K562 (cell line): ENCODE results near the gene FANCD2. TPM values are rescaled to one million over a fixed set of nuclear protein-coding genes. Genes with fewer than 3 reads are reported as not detected.

ENCODE experiments used
- HOXB6 ChIP-seq: fragments of 250-450 bp; sonication (Bioruptor Pico); IDR thresholded peaks from 2 replicates; pipeline ENCODE4 v1.5.1; 2022; ENCODE audit warnings: mild to moderate bottlenecking, borderline replicate concordance
- MECOM ChIP-seq: fragments of 250-450 bp; sonication (Bioruptor Pico); IDR thresholded peaks from 2 replicates; pipeline ENCODE4 v1.8.0; 2022; ENCODE audit warnings: inconsistent platforms
- RBM25 ChIP-seq: fragments of 200-400 bp; formaldehyde crosslinking; IDR thresholded peaks from 2 replicates; pipeline ENCODE4 v1.6.1; 2018; ENCODE audit warnings: low read length, low read depth, moderate library complexity; ENCODE audit not compliant: severe bottlenecking
- TAF9B ChIP-seq: fragments of 450-650 bp; IDR thresholded peaks from 2 replicates; pipeline ENCODE4 v1.6.1; 2018; ENCODE audit warnings: mild to moderate bottlenecking; ENCODE audit not compliant: partially characterized antibody
- ZNF124 ChIP-seq: sonication (generic); formaldehyde crosslinking; IDR thresholded peaks from 2 replicates; pipeline ENCODE4 v1.8.1; 2022; ENCODE audit warnings: missing genetic modification reagents
- ZNF263 ChIP-seq: sonication (generic); formaldehyde crosslinking; IDR thresholded peaks from 2 replicates; pipeline ENCODE4 v1.8.0; 2022; ENCODE audit warnings: mild to moderate bottlenecking, missing genetic modification reagents, borderline replicate concordance
- ZNF551 ChIP-seq: fragments of 250-450 bp; sonication (Bioruptor Pico); IDR thresholded peaks from 2 replicates; pipeline ENCODE4 v1.5.0; 2021; ENCODE audit warnings: mild to moderate bottlenecking, moderate library complexity
- ZNF75A ChIP-seq: fragments of 450-650 bp; formaldehyde crosslinking; IDR thresholded peaks from 2 replicates; pipeline ENCODE4 v1.4.0; 2020; ENCODE audit warnings: mild to moderate bottlenecking
- polyA plus RNA-seq, 8 experiments: library from polyadenylated mRNA; depleted of rRNA in 4 of 8; stranded (reverse) in 5 of 8; unstranded in 3 of 8; fragments of >200 nt; fragmentation: Nextera tagmentation in 2 of 8; fragmentation: Illumina TruSeq in 1 of 8; extraction: Ambion mirVana in 2 of 8; extraction: Trizol in 1 of 8; gene quantifications; 2 replicates each; pipeline versions ENCODE4 v1.2.1 to v1.2.3, GENCODE V29; 2011 to 2014; ENCODE audit warnings: inconsistent platforms in 1 of 8, missing spikeins in 1 of 8
- total RNA-seq, 7 experiments: library from RNA; depleted of rRNA in 6 of 7; stranded (reverse); fragments of >200 nt in 6 of 7; fragmentation: Illumina TruSeq in 2 of 7; extraction: Trizol in 2 of 7; gene quantifications; 2 replicates each; pipeline versions ENCODE4 v1.2.1 to v1.2.3, GENCODE V29; 2011 to 2021; ENCODE audit warnings: low replicate concordance in 1 of 7
- TF ChIP-seq, protein P1 (sequence below): fragments of 200-600 bp; sonication (generic); IDR thresholded peaks from one replicate; pipeline ENCODE4 v1.6.1; 2012; ENCODE audit warnings: mild to moderate bottlenecking, low read depth, low read length, inconsistent platforms
- TF ChIP-seq, protein P2 (sequence below): fragments of 450-650 bp; formaldehyde crosslinking; IDR thresholded peaks from 2 replicates; pipeline ENCODE4 v1.4.0; 2022; ENCODE audit warnings: missing genetic modification characterization
- TF ChIP-seq, protein P3 (sequence below): fragments of 250-450 bp; sonication (Bioruptor Pico); IDR thresholded peaks from 2 replicates; pipeline ENCODE4 v1.5.0; 2021; ENCODE audit warnings: mild to moderate bottlenecking, borderline replicate concordance

Gene FANCD2
- total and polyA plus RNA-seq, 9 of the 15 experiments (the other 6 are each of a cell fraction or from before 2014, with no cell fraction given), result 59.4 to 137 (median 96.1) TPM

DNA sequence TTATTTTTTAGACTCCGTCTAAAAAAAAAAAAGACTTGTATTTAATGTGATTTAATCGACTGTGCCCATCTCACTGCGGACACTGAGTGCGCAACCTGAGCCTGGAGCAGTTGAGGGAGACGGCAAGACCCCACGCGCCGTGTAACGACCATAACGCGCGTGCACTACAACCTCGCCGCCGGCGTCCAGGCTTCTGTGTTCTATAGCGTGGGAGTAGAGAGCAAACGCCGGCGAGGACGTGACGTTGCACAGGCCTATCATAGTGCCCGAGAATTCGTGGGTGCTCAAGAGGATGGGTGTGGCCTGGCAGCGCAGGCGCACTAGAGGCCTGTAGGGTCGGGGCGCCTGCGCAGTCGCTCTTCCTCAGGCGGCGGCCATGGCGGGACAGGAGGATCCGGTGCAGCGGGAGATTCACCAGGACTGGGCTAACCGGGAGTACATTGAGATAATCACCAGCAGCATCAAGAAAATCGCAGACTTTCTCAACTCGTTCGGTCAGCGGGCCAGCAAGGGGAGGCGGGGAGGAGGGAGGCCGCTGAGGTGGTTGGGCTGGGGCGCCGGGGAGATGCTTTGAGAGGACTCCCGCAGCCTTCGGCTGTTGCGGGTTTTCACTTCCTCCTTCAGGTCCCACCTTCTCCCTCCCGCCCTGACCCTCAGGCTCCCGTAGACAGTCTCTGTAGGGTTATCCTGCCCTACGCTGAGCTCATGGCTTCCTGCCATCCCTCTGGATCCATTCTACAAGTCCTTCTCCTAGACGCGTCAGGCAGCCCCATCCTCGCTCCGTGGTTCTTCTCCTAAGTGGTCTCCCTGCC, 89.3 kb downstream of the FANCD2 start, which contains the start of gene BRK1 (continued):
- TF ChIP-seq, protein P1, sequence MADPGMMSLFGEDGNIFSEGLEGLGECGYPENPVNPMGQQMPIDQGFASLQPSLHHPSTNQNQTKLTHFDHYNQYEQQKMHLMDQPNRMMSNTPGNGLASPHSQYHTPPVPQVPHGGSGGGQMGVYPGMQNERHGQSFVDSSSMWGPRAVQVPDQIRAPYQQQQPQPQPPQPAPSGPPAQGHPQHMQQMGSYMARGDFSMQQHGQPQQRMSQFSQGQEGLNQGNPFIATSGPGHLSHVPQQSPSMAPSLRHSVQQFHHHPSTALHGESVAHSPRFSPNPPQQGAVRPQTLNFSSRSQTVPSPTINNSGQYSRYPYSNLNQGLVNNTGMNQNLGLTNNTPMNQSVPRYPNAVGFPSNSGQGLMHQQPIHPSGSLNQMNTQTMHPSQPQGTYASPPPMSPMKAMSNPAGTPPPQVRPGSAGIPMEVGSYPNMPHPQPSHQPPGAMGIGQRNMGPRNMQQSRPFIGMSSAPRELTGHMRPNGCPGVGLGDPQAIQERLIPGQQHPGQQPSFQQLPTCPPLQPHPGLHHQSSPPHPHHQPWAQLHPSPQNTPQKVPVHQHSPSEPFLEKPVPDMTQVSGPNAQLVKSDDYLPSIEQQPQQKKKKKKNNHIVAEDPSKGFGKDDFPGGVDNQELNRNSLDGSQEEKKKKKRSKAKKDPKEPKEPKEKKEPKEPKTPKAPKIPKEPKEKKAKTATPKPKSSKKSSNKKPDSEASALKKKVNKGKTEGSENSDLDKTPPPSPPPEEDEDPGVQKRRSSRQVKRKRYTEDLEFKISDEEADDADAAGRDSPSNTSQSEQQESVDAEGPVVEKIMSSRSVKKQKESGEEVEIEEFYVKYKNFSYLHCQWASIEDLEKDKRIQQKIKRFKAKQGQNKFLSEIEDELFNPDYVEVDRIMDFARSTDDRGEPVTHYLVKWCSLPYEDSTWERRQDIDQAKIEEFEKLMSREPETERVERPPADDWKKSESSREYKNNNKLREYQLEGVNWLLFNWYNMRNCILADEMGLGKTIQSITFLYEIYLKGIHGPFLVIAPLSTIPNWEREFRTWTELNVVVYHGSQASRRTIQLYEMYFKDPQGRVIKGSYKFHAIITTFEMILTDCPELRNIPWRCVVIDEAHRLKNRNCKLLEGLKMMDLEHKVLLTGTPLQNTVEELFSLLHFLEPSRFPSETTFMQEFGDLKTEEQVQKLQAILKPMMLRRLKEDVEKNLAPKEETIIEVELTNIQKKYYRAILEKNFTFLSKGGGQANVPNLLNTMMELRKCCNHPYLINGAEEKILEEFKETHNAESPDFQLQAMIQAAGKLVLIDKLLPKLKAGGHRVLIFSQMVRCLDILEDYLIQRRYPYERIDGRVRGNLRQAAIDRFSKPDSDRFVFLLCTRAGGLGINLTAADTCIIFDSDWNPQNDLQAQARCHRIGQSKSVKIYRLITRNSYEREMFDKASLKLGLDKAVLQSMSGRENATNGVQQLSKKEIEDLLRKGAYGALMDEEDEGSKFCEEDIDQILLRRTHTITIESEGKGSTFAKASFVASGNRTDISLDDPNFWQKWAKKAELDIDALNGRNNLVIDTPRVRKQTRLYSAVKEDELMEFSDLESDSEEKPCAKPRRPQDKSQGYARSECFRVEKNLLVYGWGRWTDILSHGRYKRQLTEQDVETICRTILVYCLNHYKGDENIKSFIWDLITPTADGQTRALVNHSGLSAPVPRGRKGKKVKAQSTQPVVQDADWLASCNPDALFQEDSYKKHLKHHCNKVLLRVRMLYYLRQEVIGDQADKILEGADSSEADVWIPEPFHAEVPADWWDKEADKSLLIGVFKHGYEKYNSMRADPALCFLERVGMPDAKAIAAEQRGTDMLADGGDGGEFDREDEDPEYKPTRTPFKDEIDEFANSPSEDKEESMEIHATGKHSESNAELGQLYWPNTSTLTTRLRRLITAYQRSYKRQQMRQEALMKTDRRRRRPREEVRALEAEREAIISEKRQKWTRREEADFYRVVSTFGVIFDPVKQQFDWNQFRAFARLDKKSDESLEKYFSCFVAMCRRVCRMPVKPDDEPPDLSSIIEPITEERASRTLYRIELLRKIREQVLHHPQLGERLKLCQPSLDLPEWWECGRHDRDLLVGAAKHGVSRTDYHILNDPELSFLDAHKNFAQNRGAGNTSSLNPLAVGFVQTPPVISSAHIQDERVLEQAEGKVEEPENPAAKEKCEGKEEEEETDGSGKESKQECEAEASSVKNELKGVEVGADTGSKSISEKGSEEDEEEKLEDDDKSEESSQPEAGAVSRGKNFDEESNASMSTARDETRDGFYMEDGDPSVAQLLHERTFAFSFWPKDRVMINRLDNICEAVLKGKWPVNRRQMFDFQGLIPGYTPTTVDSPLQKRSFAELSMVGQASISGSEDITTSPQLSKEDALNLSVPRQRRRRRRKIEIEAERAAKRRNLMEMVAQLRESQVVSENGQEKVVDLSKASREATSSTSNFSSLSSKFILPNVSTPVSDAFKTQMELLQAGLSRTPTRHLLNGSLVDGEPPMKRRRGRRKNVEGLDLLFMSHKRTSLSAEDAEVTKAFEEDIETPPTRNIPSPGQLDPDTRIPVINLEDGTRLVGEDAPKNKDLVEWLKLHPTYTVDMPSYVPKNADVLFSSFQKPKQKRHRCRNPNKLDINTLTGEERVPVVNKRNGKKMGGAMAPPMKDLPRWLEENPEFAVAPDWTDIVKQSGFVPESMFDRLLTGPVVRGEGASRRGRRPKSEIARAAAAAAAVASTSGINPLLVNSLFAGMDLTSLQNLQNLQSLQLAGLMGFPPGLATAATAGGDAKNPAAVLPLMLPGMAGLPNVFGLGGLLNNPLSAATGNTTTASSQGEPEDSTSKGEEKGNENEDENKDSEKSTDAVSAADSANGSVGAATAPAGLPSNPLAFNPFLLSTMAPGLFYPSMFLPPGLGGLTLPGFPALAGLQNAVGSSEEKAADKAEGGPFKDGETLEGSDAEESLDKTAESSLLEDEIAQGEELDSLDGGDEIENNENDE, result no peak
- TF ChIP-seq, protein P2, sequence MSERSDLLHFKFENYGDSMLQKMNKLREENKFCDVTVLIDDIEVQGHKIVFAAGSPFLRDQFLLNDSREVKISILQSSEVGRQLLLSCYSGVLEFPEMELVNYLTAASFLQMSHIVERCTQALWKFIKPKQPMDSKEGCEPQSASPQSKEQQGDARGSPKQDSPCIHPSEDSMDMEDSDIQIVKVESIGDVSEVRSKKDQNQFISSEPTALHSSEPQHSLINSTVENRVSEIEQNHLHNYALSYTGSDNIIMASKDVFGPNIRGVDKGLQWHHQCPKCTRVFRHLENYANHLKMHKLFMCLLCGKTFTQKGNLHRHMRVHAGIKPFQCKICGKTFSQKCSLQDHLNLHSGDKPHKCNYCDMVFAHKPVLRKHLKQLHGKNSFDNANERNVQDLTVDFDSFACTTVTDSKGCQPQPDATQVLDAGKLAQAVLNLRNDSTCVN (CRISPR knock-in tag), result no peak
- TF ChIP-seq ZNF263 (CRISPR knock-in tag) (no peak; the same call in 1 of the 2 replicates), ZNF75A (CRISPR knock-in tag) (no peak), TAF9B (peak; percentile 90), HOXB6 (CRISPR knock-in tag) (no peak), ZNF124 (CRISPR knock-in tag) (no peak), MECOM (CRISPR knock-in tag) (no peak), ZNF551 (CRISPR knock-in tag) (no peak), RBM25 (no peak)
- TF ChIP-seq, protein P3, sequence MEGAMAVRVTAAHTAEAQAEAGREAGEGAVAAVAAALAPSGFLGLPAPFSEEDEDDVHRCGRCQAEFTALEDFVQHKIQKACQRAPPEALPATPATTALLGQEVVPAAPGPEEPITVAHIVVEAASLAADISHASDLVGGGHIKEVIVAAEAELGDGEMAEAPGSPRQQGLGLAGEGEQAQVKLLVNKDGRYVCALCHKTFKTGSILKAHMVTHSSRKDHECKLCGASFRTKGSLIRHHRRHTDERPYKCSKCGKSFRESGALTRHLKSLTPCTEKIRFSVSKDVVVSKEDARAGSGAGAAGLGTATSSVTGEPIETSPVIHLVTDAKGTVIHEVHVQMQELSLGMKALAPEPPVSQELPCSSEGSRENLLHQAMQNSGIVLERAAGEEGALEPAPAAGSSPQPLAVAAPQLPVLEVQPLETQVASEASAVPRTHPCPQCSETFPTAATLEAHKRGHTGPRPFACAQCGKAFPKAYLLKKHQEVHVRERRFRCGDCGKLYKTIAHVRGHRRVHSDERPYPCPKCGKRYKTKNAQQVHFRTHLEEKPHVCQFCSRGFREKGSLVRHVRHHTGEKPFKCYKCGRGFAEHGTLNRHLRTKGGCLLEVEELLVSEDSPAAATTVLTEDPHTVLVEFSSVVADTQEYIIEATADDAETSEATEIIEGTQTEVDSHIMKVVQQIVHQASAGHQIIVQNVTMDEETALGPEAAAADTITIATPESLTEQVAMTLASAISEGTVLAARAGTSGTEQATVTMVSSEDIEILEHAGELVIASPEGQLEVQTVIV (CRISPR knock-in tag), result no peak
